ENCODE results near the gene CCDC38. TPM values are rescaled to one million over a fixed set of nuclear protein-coding genes. Genes with fewer than 3 reads are reported as not detected.

CCDC38 gene
- total and polyA plus RNA-seq, 3 donors from 2014 or later, result 7.7 to 31.8 (median 25.8) TPM

GRCh38 chr12:95836630-95837239 lies 105.7 kb downstream of the CCDC38 start:
- TF ChIP-seq CTCF (IDR thresholded peaks at IDR 0.05) (no peak), POLR2A (IDR thresholded peaks at IDR 0.05) (no peak)
- peaks cover 4% of the 10 kb centered on the region for H3K4me1 ChIP-seq
- no peak overlapping the region for H3K27ac ChIP-seq
- H3K4me3 ChIP-seq, result no peak overlapping the region
- DNase-seq, result no peak
- H3K36me3 ChIP-seq (ENCODE audit: low read depth, missing control alignments), result no peaks in the 10 kb centered on the region
- no peaks in the 10 kb centered on the region for H3K27me3 ChIP-seq
- WGBS, 2 donors, result 0 to 9% methylated on average over 1 of the region's 1 CpG
- intact Hi-C loops (cut with DNase I; ENCODE audit: low total_unique reads), result no loop called here
- no peaks in the 10 kb centered on the region for H3K9me3 ChIP-seq

DNA sequence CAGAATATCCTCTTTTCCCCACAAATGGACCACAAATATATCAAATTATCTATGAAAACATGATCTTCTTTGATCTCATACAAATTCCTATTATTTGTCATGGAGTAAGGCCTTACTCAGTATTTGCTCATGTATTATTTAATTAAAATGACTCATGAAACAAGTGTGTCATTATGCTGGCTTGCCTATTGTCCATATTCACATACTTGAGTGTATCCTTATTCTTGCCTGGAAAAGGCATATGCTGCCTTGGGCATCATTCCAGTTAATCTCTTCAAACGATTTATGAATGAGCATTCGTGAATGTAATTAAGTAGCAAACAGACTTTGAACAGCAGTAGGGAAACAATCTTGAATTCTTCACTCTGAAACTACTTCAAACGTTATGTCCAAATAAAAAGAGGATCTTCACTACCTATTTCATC lies 106.2 kb downstream of the CCDC38 start:
- Histone ChIP-seq H3K27me3 (no peaks in the 10 kb centered on the region), H3K4me1 (peaks cover 4% of the 10 kb centered on the region), H3K27ac (no peak overlapping the region), H3K4me3 (no peak overlapping the region), H3K9me3 (no peaks in the 10 kb centered on the region), H3K36me3 (ENCODE audit: low read depth, missing control alignments) (no peaks in the 10 kb centered on the region)
- intact Hi-C loops (cut with DNase I; ENCODE audit: low total_unique reads), result no loop called here
- WGBS, 2 donors, result 17 to 22% methylated on average over 3 of the region's 3 CpGs
- DNase-seq, result no peak
- TF ChIP-seq POLR2A (IDR thresholded peaks at IDR 0.05) (no peak), CTCF (IDR thresholded peaks at IDR 0.05) (no peak)

DNA sequence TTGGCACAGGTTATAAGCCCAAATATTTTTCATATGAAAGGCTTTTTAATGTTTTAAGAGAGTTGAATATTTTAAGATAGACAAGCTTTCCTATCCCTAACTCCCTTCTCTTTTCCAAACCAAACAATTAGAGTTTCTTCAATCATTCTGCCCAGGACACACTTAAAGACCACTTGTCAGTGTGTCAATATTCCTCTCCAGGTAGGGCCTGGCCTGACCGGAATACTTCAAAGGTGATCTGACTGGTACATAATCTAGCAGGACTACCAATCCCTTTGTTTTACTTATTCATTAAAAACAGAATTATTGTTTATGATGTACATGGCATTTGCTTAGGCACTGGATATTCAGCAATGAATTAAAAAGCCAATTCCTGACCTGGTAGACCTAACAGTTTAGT lies 107.8 kb downstream of the CCDC38 start:
- DNase-seq, result no peak
- 85 to 91% methylated on average over 1 of the region's 1 CpG for WGBS, 2 donors
- intact Hi-C loops (cut with DNase I; ENCODE audit: low total_unique reads), result no loop called here
- Histone ChIP-seq H3K36me3 (ENCODE audit: low read depth, missing control alignments) (no peaks in the 10 kb centered on the region), H3K4me1 (peaks cover 4% of the 10 kb centered on the region), H3K4me3 (no peak overlapping the region), H3K9me3 (no peaks in the 10 kb centered on the region), H3K27me3 (no peaks in the 10 kb centered on the region), H3K27ac (no peak overlapping the region)
- TF ChIP-seq CTCF (IDR thresholded peaks at IDR 0.05) (no peak), POLR2A (IDR thresholded peaks at IDR 0.05) (no peak)

GRCh38 chr12:95830335-95831089 lies 111.9 kb downstream of the CCDC38 start:
- intact Hi-C loops (cut with DNase I; ENCODE audit: low total_unique reads), result no loop called here
- no peak for TF ChIP-seq POLR2A (IDR thresholded peaks at IDR 0.05)
- TF ChIP-seq CTCF (IDR thresholded peaks at IDR 0.05), result no peak
- no peaks in the 10 kb centered on the region for H3K9me3 ChIP-seq
- H3K27me3 ChIP-seq, result no peaks in the 10 kb centered on the region
- H3K27ac ChIP-seq, result no peak overlapping the region
- no peak overlapping the region for H3K4me3 ChIP-seq
- DNase-seq, result no peak
- no peaks in the 10 kb centered on the region for H3K4me1 ChIP-seq
- WGBS, 2 donors, result 87 to 91% methylated on average over 2 of the region's 2 CpGs
- H3K36me3 ChIP-seq (ENCODE audit: low read depth, missing control alignments), result no peaks in the 10 kb centered on the region

GRCh38 chr12:95829395-95829794 lies 113.0 kb downstream of the CCDC38 start:
- Histone ChIP-seq H3K36me3 (ENCODE audit: low read depth, missing control alignments) (no peaks in the 10 kb centered on the region), H3K4me1 (no peaks in the 10 kb centered on the region), H3K27me3 (no peaks in the 10 kb centered on the region), H3K9me3 (no peaks in the 10 kb centered on the region), H3K27ac (no peak overlapping the region), H3K4me3 (no peak overlapping the region)
- no peak for TF ChIP-seq POLR2A (IDR thresholded peaks at IDR 0.05)
- no peak for DNase-seq
- intact Hi-C loops (cut with DNase I; ENCODE audit: low total_unique reads), result no loop called here
